ENCODE measurements around the gene BMPR1B. TPM values are rescaled to one million over a fixed set of nuclear protein-coding genes. Genes with fewer than 3 reads are reported as not detected.

Gene BMPR1B
- total RNA-seq, 1 experiment from 2014 or later: not detected

- no peaks in the 10 kb centered on the region for H3K36me3 ChIP-seq (ENCODE audit: control insufficient read depth in 1 of 2, insufficient read depth in 2 of 2, low read length in 2 of 2)
- TF ChIP-seq JUND (IDR thresholded peaks at IDR 0.05): no peak
- TF ChIP-seq EGR1 (IDR thresholded peaks at IDR 0.05; ENCODE audit: low read depth): no peak
- TF ChIP-seq CBX3 (IDR thresholded peaks at IDR 0.05; ENCODE audit: low read depth): no peak
- no peak for TF ChIP-seq POLR2AphosphoS5 (IDR thresholded peaks at IDR 0.05; ENCODE audit: low read depth, low read length)
- no peak for TF ChIP-seq REST (IDR thresholded peaks at IDR 0.05; ENCODE audit: low read depth)
- TF ChIP-seq SRF (IDR thresholded peaks at IDR 0.05; ENCODE audit: low read depth): no peak
- TF ChIP-seq YY1 (IDR thresholded peaks at IDR 0.05; ENCODE audit: extremely low read depth, insufficient replicate concordance, low read depth, low read length): no peak
- no peak for TF ChIP-seq CTCF (IDR thresholded peaks at IDR 0.05 in 2 of 3, conservative IDR thresholded peaks at IDR 0.05 in 1 of 3; ENCODE audit: borderline replicate concordance in 1 of 3, insufficient read depth in 1 of 3, low read depth in 2 of 3, low read length in 2 of 3)
- TF ChIP-seq ELF1 (IDR thresholded peaks at IDR 0.05; ENCODE audit: borderline replicate concordance, low read depth): no peak
- TF ChIP-seq CEBPB (IDR thresholded peaks at IDR 0.05; ENCODE audit: low read depth): no peak
- no peak for TF ChIP-seq ZNF274 (IDR thresholded peaks at IDR 0.05; ENCODE audit: low read depth, low read length)
- TF ChIP-seq EZH2phosphoT487 (IDR thresholded peaks at IDR 0.05; ENCODE audit: borderline replicate concordance): no peak
- TF ChIP-seq ATF3 (IDR thresholded peaks at IDR 0.05): no peak
- no peak for TF ChIP-seq EZH2 (IDR thresholded peaks at IDR 0.05)
- TF ChIP-seq SIN3A (IDR thresholded peaks at IDR 0.05; ENCODE audit: low read depth): no peak
- no peak for TF ChIP-seq MAX (IDR thresholded peaks at IDR 0.05)
- TF ChIP-seq RAD21 (IDR thresholded peaks at IDR 0.05; ENCODE audit: low read depth): no peak
- no peak for TF ChIP-seq ZBTB33 (IDR thresholded peaks at IDR 0.05; ENCODE audit: extremely low read depth, insufficient replicate concordance, low read length)
- no peak for TF ChIP-seq FOSL1 (IDR thresholded peaks at IDR 0.05; ENCODE audit: low read depth)
- TF ChIP-seq ZFX (IDR thresholded peaks at IDR 0.05): no peak
- DNase-seq (ENCODE audit: low read depth, low spot score): no peak
- H3K79me2 ChIP-seq (ENCODE audit: insufficient read depth, low read length): no peaks in the 10 kb centered on the region
- H3K9ac ChIP-seq (ENCODE audit: low read length): no peak overlapping the region
- no peaks in the 10 kb centered on the region for H3K9me2 ChIP-seq (ENCODE audit: insufficient read depth)
- BruUV-seq (replicated peaks): no TSS peak
- H4K20me1 ChIP-seq (ENCODE audit: insufficient read depth): no peaks in the 10 kb centered on the region
- H3K4me2 ChIP-seq (ENCODE audit: low read length): no peak overlapping the region
- CTCF ChIA-PET: no interaction called here
- no peaks in the 10 kb centered on the region for H3K27me3 ChIP-seq (ENCODE audit: insufficient read depth, low read length)
- POLR2A ChIA-PET: no interaction called here
- H3K9me3 ChIP-seq (ENCODE audit: control insufficient read depth in 1 of 2, insufficient read depth in 1 of 2, low read depth in 1 of 2, low read length in 2 of 2): no peaks in the 10 kb centered on the region
- H3K4me1 ChIP-seq (ENCODE audit: control insufficient read depth in 1 of 2, insufficient read depth in 2 of 2, low read length in 2 of 2): no peaks in the 10 kb centered on the region
- H3K4me3 ChIP-seq (replicated peaks in 1 of 2; ENCODE audit: low read depth in 1 of 2, low read length in 2 of 2): no peak overlapping the region
- no peak overlapping the region for H3K27ac ChIP-seq (ENCODE audit: low read depth, low read length)
- RAD21 ChIA-PET (ENCODE audit: low non-redundant PET in 1 of 2, low total read pairs in 2 of 2, uncharacterized antibody in 2 of 2, unreplicated experiment in 2 of 2): no interaction called here
- H2AFZ ChIP-seq (ENCODE audit: low read depth, low read length, poor library complexity, severe bottlenecking): no peak overlapping the region
- ATAC-seq: no peak
- intact Hi-C loops (cut with micrococcal nuclease): no loop called here
Measured at GRCh38 chr4:94856030-94856429, 98.3 kb downstream of the BMPR1B start.

Measured in HCT116 (cell line).